IMR-90 (cell line): ENCODE results near the gene HOXA3. TPM values are rescaled to one million over a fixed set of nuclear protein-coding genes. Genes with fewer than 3 reads are reported as not detected.

ENCODE experiments used
- ATAC-seq: fragments of 200-7000 bp; cut with Tn5 transposase; 2 replicates; pipeline ENCODE4 v1.9.1; 2020; ENCODE audit warnings: low read depth, mild to moderate bottlenecking, moderate library complexity
- BruUV-seq: library from RNA; stranded (reverse); fragments of 400-500 nt; replicated peaks from 2 replicates; lab custom pipeline; 2021; lab: Mats Ljungman, UMichigan
- CTCF ChIA-PET: fragments of 300-600 bp; formaldehyde crosslinking; extraction: SDS; loops from one replicate; lab custom pipeline; 2021; ENCODE audit warnings: antibody characterized with exemption; lab: Yijun Ruan, JAX
- POLR2A ChIA-PET: fragments of 300-600 bp; sonication (Branson Sonifier 250); formaldehyde crosslinking; loops from one replicate; lab custom pipeline; 2022; ENCODE audit warnings: antibody characterized with exemption; ENCODE audit not compliant: unreplicated experiment; lab: Charles Lee
- DNase-seq: peaks from one replicate; pipeline ENCODE4 v3.0.0; 2013
- H2AFZ ChIP-seq: replicated peaks from 2 replicates; pipeline ENCODE3; 2013; ENCODE audit warnings: low read length, mild to moderate bottlenecking; ENCODE audit not compliant: poor library complexity
- H2AK5ac ChIP-seq: 2 replicates; pipeline ENCODE4 v1.6.1; 2013; ENCODE audit warnings: low read depth, low read length, inconsistent platforms
- H2AK9ac ChIP-seq: replicated peaks from 2 replicates; pipeline ENCODE3; 2013; ENCODE audit warnings: mild to moderate bottlenecking, low read depth, low read length, moderate library complexity; ENCODE audit not compliant: poor library complexity
- H2BK120ac ChIP-seq: 2 replicates; pipeline ENCODE4 v1.6.1; 2013; ENCODE audit warnings: low read depth, low read length, inconsistent platforms
- H2BK15ac ChIP-seq: 3 replicates; pipeline ENCODE4 v1.6.1; 2013; ENCODE audit warnings: low read depth, low read length, inconsistent platforms
- H2BK20ac ChIP-seq: 2 replicates; pipeline ENCODE4 v1.6.1; 2013; ENCODE audit warnings: low read depth, mild to moderate bottlenecking, inconsistent platforms, low read length, moderate library complexity
- H2BK5ac ChIP-seq: 2 replicates; pipeline ENCODE4 v1.6.1; 2013; ENCODE audit warnings: mild to moderate bottlenecking, low read depth, low read length, inconsistent platforms; ENCODE audit not compliant: poor library complexity, severe bottlenecking
- H3K14ac ChIP-seq: replicated peaks from 2 replicates; pipeline ENCODE4 v1.6.1; 2013; ENCODE audit warnings: low read depth, low read length, inconsistent platforms
- H3K18ac ChIP-seq: 2 replicates; pipeline ENCODE4 v1.6.1; 2013; ENCODE audit warnings: low read depth, low read length, control low read depth
- H3K23ac ChIP-seq: 2 replicates; pipeline ENCODE4 v1.6.1; 2013; ENCODE audit warnings: low read depth, low read length, inconsistent platforms
- H3K27ac ChIP-seq: 2 replicates; pipeline ENCODE4 v1.5.1; 2013; ENCODE audit warnings: mild to moderate bottlenecking, control low read depth, low read length; ENCODE audit not compliant: insufficient read depth
- H3K27me3 ChIP-seq: 2 replicates; pipeline ENCODE4 v1.6.1; 2013; ENCODE audit warnings: low read length; ENCODE audit not compliant: control insufficient read depth, insufficient read depth
- H3K36me3 ChIP-seq: 2 replicates; pipeline ENCODE4 v1.6.1; 2013; ENCODE audit warnings: low read length, mixed read lengths; ENCODE audit not compliant: control insufficient read depth, insufficient read depth
- H3K4ac ChIP-seq: 2 replicates; pipeline ENCODE4 v1.6.1; 2013; ENCODE audit warnings: low read depth, low read length, inconsistent platforms
- H3K4me1 ChIP-seq: 2 replicates; pipeline ENCODE4 v1.6.1; 2013; ENCODE audit warnings: low read length, mixed read lengths; ENCODE audit not compliant: control insufficient read depth, insufficient read depth
- H3K4me2 ChIP-seq: 2 replicates; pipeline ENCODE4 v1.6.1; 2013; ENCODE audit warnings: low read depth, mild to moderate bottlenecking, control low read depth, low read length, moderate library complexity
- H3K4me3 ChIP-seq: 2 replicates; pipeline ENCODE4 v1.5.1; 2013; ENCODE audit warnings: low read depth, mild to moderate bottlenecking, control low read depth, low read length, moderate library complexity; ENCODE audit not compliant: insufficient read depth
- H3K56ac ChIP-seq: 2 replicates; pipeline ENCODE4 v1.6.1; 2013; ENCODE audit warnings: low read length, inconsistent platforms; ENCODE audit not compliant: insufficient read depth; ENCODE audit errors: extremely low read depth
- H3K79me1 ChIP-seq, 2 experiments: 2 replicates each; pipeline ENCODE4 v1.6.1; 2013; ENCODE audit warnings: low read length in 2 of 2, inconsistent platforms in 1 of 2, low read depth in 1 of 2
- H3K9ac ChIP-seq: 2 replicates; pipeline ENCODE4 v1.6.1; 2013; ENCODE audit warnings: low read depth, low read length, control low read depth
- H3K9me1 ChIP-seq: 2 replicates; pipeline ENCODE4 v1.6.1; 2013; ENCODE audit warnings: low read length, inconsistent platforms; ENCODE audit not compliant: insufficient read depth
- H3K9me3 ChIP-seq: 2 replicates; pipeline ENCODE4 v1.6.1; 2013; ENCODE audit warnings: low read length; ENCODE audit not compliant: control insufficient read depth, insufficient read depth
- H4K20me1 ChIP-seq: 2 replicates; pipeline ENCODE4 v1.6.1; 2013; ENCODE audit warnings: low read length, inconsistent platforms; ENCODE audit not compliant: insufficient read depth
- H4K5ac ChIP-seq: 2 replicates; pipeline ENCODE4 v1.6.1; 2013; ENCODE audit warnings: mild to moderate bottlenecking, low read depth, low read length, control low read depth
- H4K8ac ChIP-seq, 2 experiments: 2 replicates each; pipeline ENCODE4 v1.6.1; 2013; ENCODE audit warnings: low read depth in 2 of 2, low read length in 2 of 2, control low read depth in 1 of 2, inconsistent platforms in 1 of 2
- H4K91ac ChIP-seq: 2 replicates; pipeline ENCODE4 v1.6.1; 2013; ENCODE audit warnings: low read depth, low read length, inconsistent platforms; ENCODE audit not compliant: insufficient read depth
- MAFK ChIP-seq: IDR thresholded peaks from 2 replicates; pipeline ENCODE4 v1.6.1; 2012; ENCODE audit warnings: low read depth, low read length, improper control_type of control experiment
- USF2 ChIP-seq: fragments of 150-350 bp; IDR thresholded peaks from 2 replicates; pipeline ENCODE4 v1.6.1; 2017; ENCODE audit warnings: mild to moderate bottlenecking, antibody characterized with exemption, low read length, low read depth
- WGBS, 2 experiments: methylation state at CpG; one replicate each; pipeline versions ENCODE4 v1.1.5 to v1.1.7; 2013; ENCODE audit warnings: missing lambda C conversion rate in 2 of 2; ENCODE audit not compliant: insufficient read length in 1 of 2; ENCODE audit errors: extremely low coverage in 2 of 2; 5-methylcytosine and 5-hydroxymethylcytosine counted together
- dilution Hi-C: fragments of 300-500 bp; cut with HindIII; formaldehyde crosslinking; loops from one replicate; pipeline ENCODE4 v1.14.3; 2018; ENCODE audit warnings: low sequenced_read_pairs; ENCODE audit not compliant: unreplicated experiment
- in situ Hi-C: fragments of 300-500 bp; cut with MboI; formaldehyde crosslinking; loops from 3 replicates; pipeline ENCODE4 v1.14.3; 2019; ENCODE audit warnings: low sequenced_read_pairs, inconsistent platforms, mixed read lengths
- intact Hi-C: fragments of 100-400 bp; cut with micrococcal nuclease; formaldehyde crosslinking; loops from 2 replicates; pipeline ENCODE4 v1.10.0; 2022
- polyA plus RNA-seq, 3 experiments: library from polyadenylated mRNA; depleted of rRNA; stranded (reverse); fragments of >200 nt; gene quantifications; 2 replicates each; pipeline ENCODE4 v1.2.3, GENCODE V29; 2012; ENCODE audit warnings: low replicate concordance in 1 of 3
- total RNA-seq: library from RNA; depleted of rRNA; stranded (reverse); fragments of >200 nt; gene quantifications from 2 replicates; pipeline ENCODE4 v1.2.3, GENCODE V29; 2012

HOXA3 gene
- total and polyA plus RNA-seq, 2 of the 4 experiments (the other 2 are of a cell fraction) = 0.90 to 5.4 TPM

- Histone ChIP-seq H2AK5ac (no peak within 1 kb of the TSS), H4K20me1 (peaks cover 17% of the 10 kb centered on the region; the same call in 1 of the 2 replicates), H2BK15ac (no peak within 1 kb of the TSS), H2BK5ac (no peak within 1 kb of the TSS), H4K91ac (no peak within 1 kb of the TSS), H3K36me3 (no peaks in the 10 kb centered on the region), H4K8ac (no peak within 1 kb of the TSS), H4K5ac (no peak within 1 kb of the TSS), H3K79me1 (no peaks in the 10 kb centered on the region), H3K14ac (no peak within 1 kb of the TSS), H3K56ac (no peak within 1 kb of the TSS), H3K27me3 (peaks cover 93% of the 10 kb centered on the region), H3K27ac (no peak within 1 kb of the TSS), H3K4me1 (peaks cover 3% of the 10 kb centered on the region; the same call in 1 of the 2 replicates), H3K18ac (no peak within 1 kb of the TSS), H3K4me3 (peak within 1 kb of the TSS; percentile 41), H3K4me2 (peak within 1 kb of the TSS; percentile 69), H2AFZ (peak within 1 kb of the TSS; percentile 77), H2BK20ac (no peak within 1 kb of the TSS), H3K4ac (no peak within 1 kb of the TSS), H2AK9ac (no peak within 1 kb of the TSS), H3K9me1 (no peaks in the 10 kb centered on the region), H2BK120ac (no peak within 1 kb of the TSS), H3K23ac (peak within 1 kb of the TSS; percentile 25; the same call in 1 of the 2 replicates), H3K9ac (no peak within 1 kb of the TSS), H3K9me3 (peaks cover 15% of the 10 kb centered on the region; the same call in 1 of the 2 replicates)
- no TSS peak for BruUV-seq
- intact Hi-C loops (no loop called here), in situ Hi-C loops (no loop called here), dilution Hi-C loops (no loop called here)
- DNase-seq (peak; percentile 20), ATAC-seq (no peak)
- no peak for TF ChIP-seq MAFK
- TF ChIP-seq USF2 = peak; percentile 57; the same call in 1 of the 2 replicates
- CTCF ChIA-PET = interaction anchor here (0.8 kb wide), 1 partner anchor 765 kb away, joined by 3 read pairs; no protein-coding TSS in a partner anchor
- POLR2A ChIA-PET = no interaction called here
- 5% methylated on average over 6 of the region's 43 CpGs; no CpG with 5 or more reads in 1 of the 2 experiments for WGBS, 2 experiments
These were observed 32.9 kb upstream of the HOXA3 start, which contains the start of gene HOXA11 for GRCh38 chr7:27185013-27185853. Gene HOXA11, minus strand, starts transcription at chr7:27185232. Its CDS starts 88 bp downstream, at chr7:27185144.
